K562 (cell line): ENCODE results near the gene AMPD1.

Source experiments
- CBX2 ChIP-seq: fragments of 200-600 bp; sonication (generic); IDR thresholded peaks from one replicate; pipeline ENCODE4 v1.6.1; 2012; ENCODE audit warnings: mild to moderate bottlenecking, low read length, inconsistent platforms; ENCODE audit not compliant: insufficient read depth, poor library complexity, severe bottlenecking
- E2F5 ChIP-seq: sonication (generic); formaldehyde crosslinking; IDR thresholded peaks from 2 replicates; pipeline ENCODE4 v1.8.0; 2022; ENCODE audit warnings: mild to moderate bottlenecking, missing genetic modification reagents
- ERF ChIP-seq: fragments of 450-650 bp; formaldehyde crosslinking; IDR thresholded peaks from 2 replicates; pipeline ENCODE4 v1.4.0; 2020; ENCODE audit warnings: mild to moderate bottlenecking, mixed read lengths
- KLF16 ChIP-seq: IDR thresholded peaks from 2 replicates; pipeline ENCODE4 v1.6.1; 2016; ENCODE audit warnings: antibody characterized with exemption
- MLX ChIP-seq, 2 experiments: fragments of 450-650 bp in 1 of 2; sonication (generic) in 1 of 2; formaldehyde crosslinking; conservative IDR thresholded peaks; 2 replicates each; pipeline versions ENCODE4 v1.4.0 to v1.8.1; 2020 to 2022; ENCODE audit warnings: mild to moderate bottlenecking in 1 of 2, missing genetic modification reagents in 1 of 2
- POLR2A ChIP-seq: fragments of 450-650 bp; conservative IDR thresholded peaks from 2 replicates; pipeline ENCODE4 v1.6.1; 2016
- SREBF1 ChIP-seq: fragments of 150-350 bp; IDR thresholded peaks from 2 replicates; pipeline ENCODE4 v1.6.1; 2014; ENCODE audit warnings: antibody characterized with exemption, low read depth, low read length, borderline replicate concordance
- TCF7 ChIP-seq: sonication (generic); IDR thresholded peaks from 2 replicates; pipeline ENCODE4 v1.6.1; 2016; ENCODE audit warnings: antibody characterized with exemption, borderline replicate concordance

GRCh38 chr1:114715952-114716303 is 20.6 kb upstream of the AMPD1 start:
- no peak for TF ChIP-seq KLF16
- no peak for TF ChIP-seq TCF7
- no peak for TF ChIP-seq MLX (CRISPR knock-in tag; conservative IDR thresholded peaks at IDR 0.05)
- no peak for TF ChIP-seq SREBF1
- TF ChIP-seq POLR2A: no peak
- no peak for TF ChIP-seq E2F5
- TF ChIP-seq CBX2: no peak
- TF ChIP-seq ERF (CRISPR knock-in tag): no peak
